ENCODE measurements around the gene CDK1. TPM values are rescaled to one million over a fixed set of nuclear protein-coding genes. Genes with fewer than 3 reads are reported as not detected.
"Not testable (repeated sequence)": the region's sequence is repeated elsewhere in the genome, so short reads cannot be mapped to it uniquely, and the experiment has no call there.

CDK1 gene
- polyA plus RNA-seq, 3 donors, result 0.38 to 2.0 (median 1.7) TPM

- 94 to 100% (median 99%) methylated on average over 1 of the region's 1 CpG for WGBS, 3 donors
Observed at GRCh38 chr10:60803865-60804264, 25.6 kb downstream of the CDK1 start.

GRCh38 chr10:60806921-60807320, 28.6 kb downstream of the CDK1 start:
- H3K27ac ChIP-seq (ENCODE audit: low read depth, low read length), result no peak overlapping the region
- 79 to 93% (median 88%) methylated on average over 4 of the region's 4 CpGs for WGBS, 3 donors

More at GRCh38 chr10:60803865-60804264, 25.6 kb downstream of the CDK1 start:
- no peak overlapping the region for H3K27ac ChIP-seq (ENCODE audit: low read depth, low read length)

- 90 to 96% (median 93%) methylated on average over 2 of the region's 2 CpGs for WGBS, 3 donors
- H3K27ac ChIP-seq (ENCODE audit: low read depth, low read length), result no peak overlapping the region
Observed at GRCh38 chr10:60807499-60807898, 29.2 kb downstream of the CDK1 start.

GRCh38 chr10:60808036-60808435, 29.8 kb downstream of the CDK1 start:
- 62 to 97% (median 77%) methylated on average over 3 of the region's 3 CpGs for WGBS, 3 donors
- H3K27ac ChIP-seq (ENCODE audit: low read depth, low read length), result no peak overlapping the region

- 56 to 95% (median 60%) methylated on average over 3 of the region's 3 CpGs for WGBS, 3 donors
- H3K27ac ChIP-seq (ENCODE audit: low read depth, low read length), result no peak overlapping the region
Observed at GRCh38 chr10:60809157-60809556, 30.9 kb downstream of the CDK1 start.

GRCh38 chr10:60810437-60811182, 32.3 kb downstream of the CDK1 start:
- no peak overlapping the region for H3K27ac ChIP-seq (ENCODE audit: low read depth, low read length)
- 46 to 57% (median 49%) methylated on average over 4 of the region's 4 CpGs for WGBS, 3 donors

- no peak overlapping the region for H3K27ac ChIP-seq (ENCODE audit: low read depth, low read length)
Observed at GRCh38 chr10:60816628-60817397, 38.5 kb downstream of the CDK1 start.

GRCh38 chr10:60817398-60817805, 39.1 kb downstream of the CDK1 start:
- no peak overlapping the region for H3K27ac ChIP-seq (ENCODE audit: low read depth, low read length)
- WGBS, 3 donors, result 77 to 91% (median 90%) methylated on average over 4 of the region's 4 CpGs

More at GRCh38 chr10:60816628-60817397, 38.5 kb downstream of the CDK1 start:
- WGBS, 3 donors, result 12 to 21% (median 17%) methylated on average over 5 of the region's 5 CpGs

- H3K27ac ChIP-seq (ENCODE audit: low read depth, low read length), result no peak overlapping the region
- 56 to 62% (median 59%) methylated on average over 3 of the region's 3 CpGs for WGBS, 3 donors
Observed at GRCh38 chr10:60818134-60818770, 40.0 kb downstream of the CDK1 start.

- WGBS, 3 donors, result 81 to 86% (median 84%) methylated on average over 6 of the region's 6 CpGs
- no peak overlapping the region for H3K27ac ChIP-seq (ENCODE audit: low read depth, low read length)
Observed at GRCh38 chr10:60819271-60819670, 41.0 kb downstream of the CDK1 start.

GRCh38 chr10:60820093-60820754, 41.9 kb downstream of the CDK1 start:
- H3K27ac ChIP-seq (ENCODE audit: low read depth, low read length), result no peak overlapping the region
- 58 to 72% (median 62%) methylated on average over 6 of the region's 6 CpGs for WGBS, 3 donors

- no peak overlapping the region for H3K27ac ChIP-seq (ENCODE audit: low read depth, low read length)
- 71 to 79% (median 71%) methylated on average over 2 of the region's 2 CpGs for WGBS, 3 donors
Observed at GRCh38 chr10:60821656-60822055, 43.4 kb downstream of the CDK1 start.

GRCh38 chr10:60822809-60823208, 44.5 kb downstream of the CDK1 start:
- WGBS, 3 donors, result 58 to 61% (median 60%) methylated on average over 4 of the region's 4 CpGs
- H3K27ac ChIP-seq (ENCODE audit: low read depth, low read length), result no peak overlapping the region

GRCh38 chr10:60823324-60823723, 45.0 kb downstream of the CDK1 start:
- WGBS, 3 donors, result 88 to 100% (median 93%) methylated on average over 1 of the region's 1 CpG
- H3K27ac ChIP-seq (ENCODE audit: low read depth, low read length), result no peak overlapping the region

GRCh38 chr10:60825520-60825919, 47.2 kb downstream of the CDK1 start:
- 76 to 80% (median 80%) methylated on average over 4 of the region's 4 CpGs for WGBS, 3 donors
- no peak overlapping the region for H3K27ac ChIP-seq (ENCODE audit: low read depth, low read length)

GRCh38 chr10:60827791-60828488, 49.7 kb downstream of the CDK1 start:
- WGBS, 3 donors, result 27 to 33% (median 33%) methylated on average over 5 of the region's 5 CpGs
- H3K27ac ChIP-seq (ENCODE audit: low read depth, low read length), result no peak overlapping the region

- 40 to 59% (median 48%) methylated on average over 1 of the region's 1 CpG for WGBS, 3 donors
- H3K27ac ChIP-seq (ENCODE audit: low read depth, low read length), result no peak overlapping the region
Observed at GRCh38 chr10:60828489-60828852, 50.2 kb downstream of the CDK1 start.

- not testable (repeated sequence) for H3K27ac ChIP-seq (ENCODE audit: low read depth, low read length)
- 83 to 88% (median 85%) methylated on average over 4 of the region's 4 CpGs for WGBS, 3 donors
Observed at GRCh38 chr10:60832136-60832535, 53.9 kb downstream of the CDK1 start.

All from adipose tissue (tissue), 3 donors.